ENCODE results near the gene PMIS2. TPM values are rescaled to one million over a fixed set of nuclear protein-coding genes. Genes with fewer than 3 reads are reported as not detected.

PMIS2 gene
- total RNA-seq, 1 donor from 2014 or later = not detected

- DNase-seq (ENCODE audit: low read depth in 2 of 2) = no peak
These were observed 29.9 kb upstream of the PMIS2 start for GRCh38 chr19:35556025-35556590.

GRCh38 chr19:35556846-35557538, 29.0 kb upstream of the PMIS2 start:
- DNase-seq (ENCODE audit: low read depth in 2 of 2) = no peak

- DNase-seq (ENCODE audit: low read depth in 2 of 2) = peak in 1 of 2 donors; percentile 68
These were observed 28.2 kb upstream of the PMIS2 start for GRCh38 chr19:35557539-35558399.

- no peak for DNase-seq (ENCODE audit: low read depth in 2 of 2)
These were observed 27.3 kb upstream of the PMIS2 start for GRCh38 chr19:35558400-35559280.

- DNase-seq (ENCODE audit: low read depth in 2 of 2) = no peak
These were observed 26.7 kb upstream of the PMIS2 start for GRCh38 chr19:35559281-35559659.

- DNase-seq (ENCODE audit: low read depth in 2 of 2) = no peak
These were observed 26.2 kb upstream of the PMIS2 start for GRCh38 chr19:35559781-35560180.

- no peak for DNase-seq (ENCODE audit: low read depth in 2 of 2)
These were observed 25.7 kb upstream of the PMIS2 start for GRCh38 chr19:35560271-35560670.

- DNase-seq (ENCODE audit: low read depth in 2 of 2) = no peak
These were observed 25.3 kb upstream of the PMIS2 start for GRCh38 chr19:35560677-35561076.

- DNase-seq (ENCODE audit: low read depth in 2 of 2) = no peak
These were observed 24.5 kb upstream of the PMIS2 start for GRCh38 chr19:35561436-35561835.

GRCh38 chr19:35562336-35562735, 23.6 kb upstream of the PMIS2 start:
- DNase-seq (ENCODE audit: low read depth in 2 of 2) = no peak

- no peak for DNase-seq (ENCODE audit: low read depth in 2 of 2)
These were observed 23.2 kb upstream of the PMIS2 start for GRCh38 chr19:35562776-35563175.

GRCh38 chr19:35563207-35563829, 22.7 kb upstream of the PMIS2 start, which contains the start of gene ATP4A:
Gene ATP4A, minus strand, starts transcription at chr19:35563658. Its CDS starts 29 bp downstream, at chr19:35563629.
- no peak for DNase-seq (ENCODE audit: low read depth in 2 of 2)

GRCh38 chr19:35565016-35565856, 20.7 kb upstream of the PMIS2 start:
- DNase-seq (ENCODE audit: low read depth in 2 of 2) = no peak

- no peak for DNase-seq (ENCODE audit: low read depth in 2 of 2)
These were observed 19.2 kb upstream of the PMIS2 start for GRCh38 chr19:35566738-35567137.

GRCh38 chr19:35569281-35569781, 16.6 kb upstream of the PMIS2 start:
- DNase-seq (ENCODE audit: low read depth in 2 of 2) = no peak

- DNase-seq (ENCODE audit: low read depth in 2 of 2) = no peak
These were observed 14.5 kb upstream of the PMIS2 start for GRCh38 chr19:35571406-35571965.

GRCh38 chr19:35577918-35578317, 8.1 kb upstream of the PMIS2 start:
- no peak for DNase-seq (ENCODE audit: low read depth in 2 of 2)

GRCh38 chr19:35578707-35579106, 7.3 kb upstream of the PMIS2 start:
- no peak for DNase-seq (ENCODE audit: low read depth in 2 of 2)

- no peak for DNase-seq (ENCODE audit: low read depth in 2 of 2)
These were observed 3.2 kb upstream of the PMIS2 start for GRCh38 chr19:35582760-35583159.

Data from dermis microvascular lymphatic vessel endothelial cell (primary cell).